B cell (primary cell): ENCODE measurements around the gene CD6.

Experiments used
- CTCF ChIP-seq: fragments of 200-600 bp; IDR thresholded peaks from one replicate; pipeline ENCODE4 v1.8.0; 2022; ENCODE audit warnings: antibody characterized with exemption, mild to moderate bottlenecking
- EZH2 ChIP-seq: IDR thresholded peaks from 2 replicates; pipeline ENCODE4 v1.6.1; 2012; ENCODE audit warnings: borderline replicate concordance, low read depth, mild to moderate bottlenecking, moderate library complexity, low read length; ENCODE audit not compliant: insufficient read depth, poor library complexity, severe bottlenecking

- TF ChIP-seq CTCF (no peak), EZH2 (no peak)
These were observed 37.2 kb upstream of the CD6 start for GRCh38 chr11:60934124-60934789.
